ENCODE results near the gene DBX2.

Gene DBX2

DNA sequence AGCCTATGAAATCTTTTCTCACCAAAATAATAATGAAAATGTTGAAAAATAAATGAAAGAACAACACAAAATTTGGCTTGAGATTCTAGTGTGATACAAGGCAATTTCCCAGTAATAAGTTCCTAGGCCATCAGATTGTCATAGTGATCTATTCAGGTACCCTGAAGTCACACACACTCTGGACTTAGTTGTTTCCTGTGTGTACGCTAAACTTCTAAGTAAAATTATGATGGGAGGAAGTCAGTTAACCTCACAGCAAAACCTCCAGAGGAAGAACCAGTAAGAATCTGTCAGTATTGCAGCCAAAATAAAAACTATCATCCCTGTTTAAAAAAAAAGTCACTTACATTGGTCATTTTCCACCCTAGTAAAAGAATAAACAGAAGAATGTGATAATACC, 81.9 kb downstream of the DBX2 start:
- DNase-seq = no peak
- Histone ChIP-seq H3K9me3 (ENCODE audit: control insufficient read depth, low read length) (no peaks in the 10 kb centered on the region), H3K36me3 (ENCODE audit: control insufficient read depth, insufficient read depth, low read length) (no peaks in the 10 kb centered on the region), H3K4me3 (ENCODE audit: insufficient read depth, low read depth, low read length, poor library complexity, severe bottlenecking) (no peak overlapping the region), H3K27me3 (replicated peaks; ENCODE audit: control insufficient read depth, insufficient read depth, low read length, poor library complexity, severe bottlenecking) (no peaks in the 10 kb centered on the region), H3K27ac (ENCODE audit: insufficient read depth, low read length, poor library complexity, severe bottlenecking) (no peak overlapping the region), H3K4me1 (ENCODE audit: control insufficient read depth, insufficient read depth, low read length, poor library complexity, severe bottlenecking) (no peaks in the 10 kb centered on the region)

All from effector memory CD4-positive, alpha-beta T cell (primary cell).